SJCRH30 (cell line): ENCODE data around the gene UBAC2. TPM values are rescaled to one million over a fixed set of nuclear protein-coding genes. Genes with fewer than 3 reads are reported as not detected.
A peak's percentile ranks its signal among the peaks of the same experiment; 100 is the strongest.
"Not testable (repeated sequence)": the region's sequence is repeated elsewhere in the genome, so short reads cannot be mapped to it uniquely, and the experiment has no call there.

ENCODE experiments used
- DNase-seq, 2 experiments: peaks; one replicate each; pipeline ENCODE4 v3.0.0-alpha.2; 2015 to 2020
- H3K27ac ChIP-seq: fragments of 250-450 bp; sonication (Bioruptor Pico); 2 replicates; pipeline ENCODE4 v1.5.1; 2020; ENCODE audit warnings: mild to moderate bottlenecking, moderate library complexity
- H3K27me3 ChIP-seq: fragments of 250-450 bp; sonication (Bioruptor Pico); 2 replicates; pipeline ENCODE4 v1.5.1; 2020; ENCODE audit warnings: mild to moderate bottlenecking, moderate library complexity
- H3K36me3 ChIP-seq: fragments of 250-450 bp; sonication (Bioruptor Pico); 2 replicates; pipeline ENCODE4 v1.5.1; 2020; ENCODE audit warnings: mild to moderate bottlenecking, moderate library complexity
- H3K4me1 ChIP-seq: fragments of 250-450 bp; sonication (Bioruptor Pico); 2 replicates; pipeline ENCODE4 v1.5.1; 2020; ENCODE audit warnings: mild to moderate bottlenecking, moderate library complexity
- H3K4me3 ChIP-seq: fragments of 250-450 bp; sonication (Bioruptor Pico); 2 replicates; pipeline ENCODE4 v1.5.1; 2020; ENCODE audit warnings: mild to moderate bottlenecking, moderate library complexity
- H3K9me3 ChIP-seq: fragments of 250-450 bp; sonication (Bioruptor Pico); replicated peaks from 2 replicates; pipeline ENCODE4 v1.5.1; 2020; ENCODE audit warnings: mild to moderate bottlenecking, moderate library complexity
- total RNA-seq: library from RNA; depleted of rRNA; stranded (reverse); fragments of >200 nt; shearing (Covaris generic); gene quantifications from 2 replicates; pipeline ENCODE4 v1.2.3, GENCODE V29; 2014

UBAC2 gene
- total RNA-seq, 1 experiment from 2014 or later = 55.6 TPM

- no peaks in the 10 kb centered on the region for H3K27me3 ChIP-seq
- no peaks in the 10 kb centered on the region for H3K4me1 ChIP-seq
- no peaks in the 10 kb centered on the region for H3K36me3 ChIP-seq
- peak; percentile 46 to 62 for DNase-seq
- no peaks in the 10 kb centered on the region for H3K9me3 ChIP-seq
- H3K4me3 ChIP-seq = no peak overlapping the region
- H3K27ac ChIP-seq = no peak overlapping the region
Observed at GRCh38 chr13:99386911-99387788, 186.5 kb downstream of the UBAC2 start.

- no peak overlapping the region for H3K4me3 ChIP-seq
- DNase-seq = no peak
Observed at GRCh38 chr13:99388334-99388923, 187.8 kb downstream of the UBAC2 start.

GRCh38 chr13:99389094-99389493, 188.4 kb downstream of the UBAC2 start:
- DNase-seq, H3K4me3 ChIP-seq: not testable (repeated sequence)

More at GRCh38 chr13:99388334-99388923, 187.8 kb downstream of the UBAC2 start:
- no peak overlapping the region for H3K27ac ChIP-seq
- H3K4me1 ChIP-seq = no peaks in the 10 kb centered on the region
- H3K9me3 ChIP-seq = no peaks in the 10 kb centered on the region
- H3K36me3 ChIP-seq = no peaks in the 10 kb centered on the region
- no peaks in the 10 kb centered on the region for H3K27me3 ChIP-seq

GRCh38 chr13:99389520-99390304, 189.1 kb downstream of the UBAC2 start:
- Histone ChIP-seq H3K27ac (no peak overlapping the region), H3K4me1 (no peaks in the 10 kb centered on the region), H3K9me3 (no peaks in the 10 kb centered on the region), H3K36me3 (no peaks in the 10 kb centered on the region), H3K4me3 (no peak overlapping the region), H3K27me3 (no peaks in the 10 kb centered on the region)
- no peak for DNase-seq

More at GRCh38 chr13:99389094-99389493, 188.4 kb downstream of the UBAC2 start:
- not testable (repeated sequence) for H3K4me1 ChIP-seq, H3K27me3 ChIP-seq, H3K36me3 ChIP-seq, H3K27ac ChIP-seq, H3K9me3 ChIP-seq

- H3K36me3 ChIP-seq = no peaks in the 10 kb centered on the region
- no peak for DNase-seq
- no peaks in the 10 kb centered on the region for H3K9me3 ChIP-seq
- no peaks in the 10 kb centered on the region for H3K4me1 ChIP-seq
- H3K27me3 ChIP-seq = no peaks in the 10 kb centered on the region
- no peak overlapping the region for H3K4me3 ChIP-seq
- no peak overlapping the region for H3K27ac ChIP-seq
Observed at GRCh38 chr13:99390601-99391000, 189.9 kb downstream of the UBAC2 start.

- no peaks in the 10 kb centered on the region for H3K9me3 ChIP-seq
- DNase-seq = no peak
- no peaks in the 10 kb centered on the region for H3K36me3 ChIP-seq
- H3K4me1 ChIP-seq = no peaks in the 10 kb centered on the region
- H3K4me3 ChIP-seq = no peak overlapping the region
- no peak overlapping the region for H3K27ac ChIP-seq
- H3K27me3 ChIP-seq = no peaks in the 10 kb centered on the region
Observed at GRCh38 chr13:99391781-99392469, 191.3 kb downstream of the UBAC2 start.

- no peak overlapping the region for H3K27ac ChIP-seq
- H3K27me3 ChIP-seq = no peaks in the 10 kb centered on the region
- H3K9me3 ChIP-seq = no peaks in the 10 kb centered on the region
- no peak for DNase-seq
- H3K4me3 ChIP-seq = no peak overlapping the region
- H3K4me1 ChIP-seq = no peaks in the 10 kb centered on the region
- no peaks in the 10 kb centered on the region for H3K36me3 ChIP-seq
Observed at GRCh38 chr13:99392470-99393135, 191.9 kb downstream of the UBAC2 start.

- H3K27me3 ChIP-seq, H3K9me3 ChIP-seq, H3K4me3 ChIP-seq, H3K27ac ChIP-seq, H3K36me3 ChIP-seq, DNase-seq, H3K4me1 ChIP-seq: not testable (repeated sequence)
Observed at GRCh38 chr13:99393391-99393790, 192.7 kb downstream of the UBAC2 start.

GRCh38 chr13:99393791-99394735, 193.4 kb downstream of the UBAC2 start:
- Histone ChIP-seq H3K36me3 (no peaks in the 10 kb centered on the region), H3K27me3 (no peaks in the 10 kb centered on the region), H3K27ac (no peak overlapping the region), H3K9me3 (no peaks in the 10 kb centered on the region), H3K4me3 (no peak overlapping the region), H3K4me1 (no peaks in the 10 kb centered on the region)
- DNase-seq = no peak

GRCh38 chr13:99395436-99395835, 194.8 kb downstream of the UBAC2 start:
- Histone ChIP-seq H3K4me3 (no peak overlapping the region), H3K4me1 (no peaks in the 10 kb centered on the region), H3K27ac (no peak overlapping the region), H3K9me3 (no peaks in the 10 kb centered on the region), H3K27me3 (no peaks in the 10 kb centered on the region), H3K36me3 (no peaks in the 10 kb centered on the region)
- DNase-seq = no peak

GRCh38 chr13:99396446-99396845, 195.8 kb downstream of the UBAC2 start:
- Histone ChIP-seq H3K27me3 (no peaks in the 10 kb centered on the region), H3K4me1 (no peaks in the 10 kb centered on the region), H3K27ac (no peak overlapping the region), H3K9me3 (no peaks in the 10 kb centered on the region), H3K36me3 (no peaks in the 10 kb centered on the region), H3K4me3 (no peak overlapping the region)
- DNase-seq = no peak

GRCh38 chr13:99398071-99398470, 197.4 kb downstream of the UBAC2 start:
- no peak overlapping the region for H3K27ac ChIP-seq
- no peaks in the 10 kb centered on the region for H3K4me1 ChIP-seq
- no peaks in the 10 kb centered on the region for H3K27me3 ChIP-seq
- H3K36me3 ChIP-seq = no peaks in the 10 kb centered on the region
- DNase-seq = no peak
- no peaks in the 10 kb centered on the region for H3K9me3 ChIP-seq
- H3K4me3 ChIP-seq = no peak overlapping the region

- Histone ChIP-seq H3K9me3 (no peaks in the 10 kb centered on the region), H3K27me3 (no peaks in the 10 kb centered on the region), H3K27ac (no peak overlapping the region), H3K4me3 (no peak overlapping the region), H3K36me3 (no peaks in the 10 kb centered on the region), H3K4me1 (no peaks in the 10 kb centered on the region)
- no peak for DNase-seq
Observed at GRCh38 chr13:99398916-99399622, 198.4 kb downstream of the UBAC2 start.
